H54 (cell line): ENCODE measurements around the gene WFS1.

Experiments used
- DNase-seq: peaks from one replicate; pipeline ENCODE4 v3.0.0; 2011; ENCODE audit warnings: low spot score, mixed read lengths; ENCODE audit not compliant: insufficient read length
- FAIRE-seq: peaks from 3 replicates; lab custom pipeline; 2011; peaks lifted over from hg19 to GRCh38; lab: Jason Lieb, UNC
- POLR2A ChIP-seq: IDR thresholded peaks from 2 replicates; pipeline ENCODE4 v1.6.1; 2011; ENCODE audit warnings: low read depth, mild to moderate bottlenecking, low read length

The WFS1 gene

DNA sequence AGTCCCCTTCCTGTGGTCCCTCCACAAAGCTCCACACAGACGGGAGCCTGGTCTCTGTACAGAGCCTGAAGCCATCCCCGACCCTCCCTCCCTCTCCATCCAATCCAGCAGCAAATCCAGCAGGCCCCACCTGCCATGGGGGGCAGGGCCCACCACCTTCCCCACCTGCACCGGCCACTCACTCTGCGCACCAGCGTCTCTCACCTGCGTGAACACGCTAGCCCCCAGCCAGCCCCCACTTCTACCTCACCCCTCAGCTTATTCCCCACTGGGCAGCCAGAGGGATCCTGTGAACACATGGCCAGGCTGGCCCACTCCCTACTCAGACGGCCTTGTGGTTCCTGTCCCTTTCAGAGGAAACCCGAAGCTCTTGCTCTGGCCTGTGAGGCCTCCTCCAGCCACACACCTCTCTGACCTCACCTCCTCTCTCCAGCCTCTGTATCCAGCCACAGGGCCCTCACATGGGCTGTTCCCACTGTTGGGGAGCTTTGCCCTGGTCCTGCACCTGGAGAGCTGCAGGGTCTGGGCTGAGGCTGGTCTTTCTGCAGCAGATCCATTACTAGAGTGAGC, 70.9 kb downstream of the WFS1 start:
- TF ChIP-seq POLR2A: no peak
- FAIRE-seq (no peak), DNase-seq (no peak)

GRCh38 chr4:6341696-6342095, 72.0 kb downstream of the WFS1 start:
- FAIRE-seq: no peak
- no peak for TF ChIP-seq POLR2A

DNA sequence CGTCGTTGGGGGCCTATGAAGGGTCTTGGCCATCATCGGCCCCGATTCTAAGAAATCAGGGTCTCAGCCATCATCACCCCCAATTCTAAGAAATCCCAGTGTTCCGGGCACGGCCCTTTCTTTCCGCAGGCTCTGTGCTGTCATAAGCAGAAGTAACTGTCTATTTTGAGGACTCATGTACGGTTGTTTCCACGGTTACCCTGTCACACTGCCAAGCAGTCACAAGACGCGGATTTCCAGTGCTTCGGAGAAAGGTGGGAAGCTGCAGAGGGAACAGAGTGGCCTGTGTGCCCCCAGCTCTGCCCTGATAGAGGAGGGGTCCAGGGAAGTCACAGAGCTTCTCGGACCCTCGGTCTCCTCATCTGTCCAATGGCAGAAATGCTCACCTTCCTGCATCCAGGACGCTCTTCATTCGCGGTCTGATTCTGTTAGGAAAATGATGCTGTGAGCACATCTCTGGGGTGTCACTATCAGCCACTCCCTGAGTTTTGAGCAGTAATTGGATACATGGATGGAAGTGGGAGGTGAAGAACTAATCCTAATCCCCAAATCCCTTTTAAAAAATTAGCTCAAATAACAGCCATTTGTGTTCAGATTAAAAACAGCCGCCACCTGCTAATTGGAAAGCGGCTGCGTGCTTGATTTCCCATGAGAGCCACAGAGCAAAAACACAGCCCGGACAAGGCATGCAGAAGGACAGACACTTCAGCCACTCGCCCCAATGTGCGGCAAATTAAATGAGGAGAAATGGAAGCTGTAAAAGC, 73.1 kb downstream of the WFS1 start:
- no peak for TF ChIP-seq POLR2A
- DNase-seq (no peak), FAIRE-seq (no peak)

More at GRCh38 chr4:6341696-6342095, 72.0 kb downstream of the WFS1 start:
- no peak for DNase-seq

DNA sequence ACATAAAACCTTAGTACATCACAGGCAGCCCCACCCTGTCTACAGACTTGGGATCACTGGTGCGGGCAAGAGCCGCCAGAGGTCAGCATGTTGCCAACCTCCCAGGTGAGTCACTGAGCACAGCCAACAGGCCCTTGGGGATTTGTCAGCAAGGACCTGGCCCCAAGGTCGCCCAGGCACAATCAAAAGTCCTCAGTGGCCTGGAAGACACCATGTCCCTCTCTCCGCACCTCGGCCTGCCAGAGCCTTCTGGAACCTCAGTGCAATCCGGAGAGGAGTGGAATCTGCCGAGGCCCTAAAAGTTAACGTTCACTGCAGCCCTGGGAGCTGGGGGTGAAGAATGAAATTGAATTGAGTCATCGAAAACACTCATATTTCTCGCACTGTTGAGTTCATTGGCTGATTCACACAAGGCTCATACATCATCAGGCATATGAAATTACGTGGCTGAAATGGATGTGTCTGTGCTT, 74.3 kb downstream of the WFS1 start:
- FAIRE-seq: peak; percentile 55
- TF ChIP-seq POLR2A: no peak
- peak; percentile 98 for DNase-seq

- DNase-seq (no peak), FAIRE-seq (no peak)
- TF ChIP-seq POLR2A: no peak
Observed at GRCh38 chr4:6345096-6345830, 75.6 kb downstream of the WFS1 start.

DNA sequence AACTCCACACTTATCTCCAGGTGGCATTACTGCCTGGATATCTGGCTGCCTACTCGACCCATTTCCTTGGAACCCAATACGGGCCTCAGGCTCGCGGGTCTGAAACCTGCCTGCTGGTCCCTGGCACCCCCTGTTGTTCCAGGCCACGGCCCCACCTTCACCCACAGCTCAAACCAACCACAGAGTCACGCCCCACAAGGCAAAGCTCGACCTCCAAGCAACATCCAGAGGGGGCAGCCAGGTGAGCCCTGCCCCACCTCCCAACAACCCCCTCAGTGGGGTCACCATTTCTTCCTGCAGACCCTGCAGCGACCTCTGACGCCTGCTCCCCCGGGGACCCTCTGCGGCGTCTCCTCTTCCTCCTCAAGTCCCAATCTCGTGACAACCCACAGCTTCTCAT, 76.2 kb downstream of the WFS1 start:
- no peak for FAIRE-seq
- no peak for DNase-seq
- TF ChIP-seq POLR2A: no peak

DNA sequence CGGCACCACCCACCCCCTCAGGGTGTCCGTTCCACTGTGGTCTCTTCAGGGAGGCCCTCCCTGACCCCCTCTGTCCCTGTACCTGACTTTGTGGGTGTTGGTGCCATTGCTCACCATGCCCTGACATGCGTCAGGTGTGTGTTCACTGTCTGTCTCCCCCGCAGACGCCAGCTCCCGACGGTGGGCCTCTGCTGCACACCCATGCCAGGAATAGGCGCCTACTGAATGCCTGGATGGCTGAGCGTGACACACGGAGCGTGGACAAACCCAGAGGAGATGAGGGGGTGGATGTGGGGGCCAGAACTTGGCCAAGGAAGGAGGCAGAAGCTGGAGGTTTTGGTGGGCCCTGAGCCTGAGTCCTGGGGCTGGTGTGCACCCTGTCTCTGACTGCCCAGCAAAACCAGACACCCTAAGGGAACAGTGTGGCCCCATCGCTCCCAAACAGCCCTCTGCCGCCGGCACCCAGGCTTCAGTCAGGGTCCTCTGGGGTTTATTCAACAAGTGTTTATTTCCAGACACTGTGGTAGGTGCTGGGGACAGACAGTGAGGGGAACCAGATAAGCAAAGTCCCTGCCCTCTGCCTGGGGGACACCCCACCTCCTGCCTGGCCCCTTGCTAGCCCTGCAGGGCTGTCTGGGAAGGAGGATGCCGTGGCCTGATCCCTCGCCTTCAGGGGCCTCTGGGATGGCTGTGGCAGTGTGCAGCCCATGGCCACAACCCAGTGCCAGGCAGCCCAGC, 76.9 kb downstream of the WFS1 start:
- no peak for DNase-seq
- no peak for FAIRE-seq
- TF ChIP-seq POLR2A: no peak

GRCh38 chr4:6347511-6348045, 77.9 kb downstream of the WFS1 start:
- no peak for TF ChIP-seq POLR2A
- DNase-seq (no peak), FAIRE-seq (no peak)

GRCh38 chr4:6348408-6348807, 78.8 kb downstream of the WFS1 start:
- no peak for TF ChIP-seq POLR2A
- no peak for FAIRE-seq
- no peak for DNase-seq

GRCh38 chr4:6349896-6350603, 80.4 kb downstream of the WFS1 start:
- FAIRE-seq (no peak), DNase-seq (no peak)
- no peak for TF ChIP-seq POLR2A

GRCh38 chr4:6350646-6351045, 81.0 kb downstream of the WFS1 start:
- no peak for TF ChIP-seq POLR2A
- no peak for FAIRE-seq
- DNase-seq: no peak

DNA sequence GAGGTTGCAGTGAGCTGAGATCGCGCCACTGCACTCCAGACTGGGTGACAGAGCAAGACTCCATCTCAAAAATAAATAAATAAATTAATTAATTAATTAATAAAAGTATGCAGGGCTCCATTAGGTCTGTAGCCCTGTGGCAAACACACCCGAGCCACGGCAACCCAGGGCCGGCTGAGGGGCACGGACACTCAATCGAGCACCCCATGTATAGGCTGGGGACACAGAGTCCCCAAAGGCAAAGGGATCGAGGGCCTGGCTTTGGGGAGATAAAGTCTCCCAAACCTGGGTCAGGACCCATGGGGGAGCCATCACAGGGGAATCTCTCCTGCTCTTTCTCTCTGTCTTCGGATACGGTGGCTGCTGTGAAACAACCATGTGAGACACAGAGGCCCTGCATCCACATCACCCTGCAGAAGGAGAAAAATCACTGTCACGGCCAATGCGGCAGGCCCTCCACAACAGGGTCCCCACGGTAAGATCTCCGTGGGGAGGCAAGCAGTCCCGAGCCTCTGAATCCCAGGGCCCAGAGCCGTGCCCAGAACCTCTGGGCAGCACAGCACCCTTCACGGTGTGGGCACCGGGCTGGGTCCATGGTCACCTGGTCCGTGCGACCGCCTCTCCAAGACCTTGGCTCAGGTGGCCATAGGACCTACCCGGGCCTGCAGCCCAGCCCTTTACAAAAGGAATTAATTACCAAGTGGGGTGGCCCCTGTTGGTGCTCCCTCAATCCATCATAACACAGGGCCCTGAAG, 81.8 kb downstream of the WFS1 start:
- no peak for TF ChIP-seq POLR2A
- FAIRE-seq (no peak), DNase-seq (no peak)
